Keratinocyte (primary cell): ENCODE data around the gene ERN2.

Experiments used
- EZH2 ChIP-seq: IDR thresholded peaks from one replicate; pipeline ENCODE4 v1.6.1; 2012; ENCODE audit warnings: inconsistent platforms, mild to moderate bottlenecking, low read length, moderate library complexity
- TF ChIP-seq, protein P1 (sequence below), 3 experiments: IDR thresholded peaks in 1 of 3; conservative IDR thresholded peaks in 1 of 3; optimal IDR thresholded peaks in 1 of 3; 2 replicates in 2 of 3; 3 replicates in 1 of 3; pipeline versions ENCODE3 to v1.5.1; 2011; ENCODE audit warnings: low read length in 3 of 3, mild to moderate bottlenecking in 3 of 3, moderate library complexity in 2 of 3, control low read depth in 1 of 3, inconsistent platforms in 1 of 3; ENCODE audit not compliant: insufficient read depth in 2 of 3; ENCODE audit errors: extremely low read depth in 1 of 3

DNA sequence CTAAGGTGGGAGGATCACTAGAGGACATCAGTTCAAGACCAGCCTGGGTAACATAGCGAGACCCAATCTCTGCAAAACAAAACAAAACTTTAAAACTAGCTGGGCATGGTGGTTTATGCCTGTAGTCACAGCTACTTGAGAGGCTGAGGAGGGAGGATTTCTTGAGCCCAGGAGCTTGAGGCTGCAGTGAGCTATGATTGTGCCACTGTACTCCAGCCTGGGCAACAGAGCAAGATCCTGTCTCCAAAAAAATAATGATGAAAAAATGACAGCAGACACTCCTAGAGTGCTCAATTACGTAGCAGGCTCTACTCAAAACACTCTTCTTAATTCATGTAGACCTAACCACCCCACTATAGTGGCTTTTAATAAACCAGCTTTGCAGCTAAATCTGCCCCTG lies 12.9 kb downstream of the ERN2 start:
- TF ChIP-seq EZH2: no peak
- TF ChIP-seq, protein P1, sequence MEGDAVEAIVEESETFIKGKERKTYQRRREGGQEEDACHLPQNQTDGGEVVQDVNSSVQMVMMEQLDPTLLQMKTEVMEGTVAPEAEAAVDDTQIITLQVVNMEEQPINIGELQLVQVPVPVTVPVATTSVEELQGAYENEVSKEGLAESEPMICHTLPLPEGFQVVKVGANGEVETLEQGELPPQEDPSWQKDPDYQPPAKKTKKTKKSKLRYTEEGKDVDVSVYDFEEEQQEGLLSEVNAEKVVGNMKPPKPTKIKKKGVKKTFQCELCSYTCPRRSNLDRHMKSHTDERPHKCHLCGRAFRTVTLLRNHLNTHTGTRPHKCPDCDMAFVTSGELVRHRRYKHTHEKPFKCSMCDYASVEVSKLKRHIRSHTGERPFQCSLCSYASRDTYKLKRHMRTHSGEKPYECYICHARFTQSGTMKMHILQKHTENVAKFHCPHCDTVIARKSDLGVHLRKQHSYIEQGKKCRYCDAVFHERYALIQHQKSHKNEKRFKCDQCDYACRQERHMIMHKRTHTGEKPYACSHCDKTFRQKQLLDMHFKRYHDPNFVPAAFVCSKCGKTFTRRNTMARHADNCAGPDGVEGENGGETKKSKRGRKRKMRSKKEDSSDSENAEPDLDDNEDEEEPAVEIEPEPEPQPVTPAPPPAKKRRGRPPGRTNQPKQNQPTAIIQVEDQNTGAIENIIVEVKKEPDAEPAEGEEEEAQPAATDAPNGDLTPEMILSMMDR (optimal IDR thresholded peaks at IDR 0.05 in 1 of 3, IDR thresholded peaks at IDR 0.05 in 1 of 3, conservative IDR thresholded peaks at IDR 0.05 in 1 of 3; ENCODE audit: extremely low read depth in 1 of 3, insufficient read depth in 2 of 3, low read length in 3 of 3): no peak
